ENCODE measurements around the gene TTC7B.

Gene TTC7B

GRCh38 chr14:90611936-90612335 lies 204.3 kb downstream of the TTC7B start:
- Mint-ChIP-seq H3K4me1 (peaks cover 23% of the 10 kb centered on the region), H3K27me3 (ENCODE audit: low read depth, poor library complexity) (peaks cover 5% of the 10 kb centered on the region), H3K27ac (no peak overlapping the region), H3K9me3 (no peaks in the 10 kb centered on the region), H3K4me3 (no peak overlapping the region), H3K36me3 (ENCODE audit: low read depth) (no peaks in the 10 kb centered on the region)
- no peak for DNase-seq
- TF ChIP-seq CTCF (IDR thresholded peaks at IDR 0.05) = no peak

- H3K36me3 Mint-ChIP-seq (ENCODE audit: low read depth) = no peaks in the 10 kb centered on the region
- H3K4me3 Mint-ChIP-seq = no peak overlapping the region
- no peak overlapping the region for H3K27ac Mint-ChIP-seq
These were observed 204.7 kb downstream of the TTC7B start for GRCh38 chr14:90611501-90611900.

GRCh38 chr14:90610346-90611040 lies 205.7 kb downstream of the TTC7B start:
- peaks cover 8% of the 10 kb centered on the region for H3K27me3 Mint-ChIP-seq (ENCODE audit: low read depth, poor library complexity)
- H3K4me1 Mint-ChIP-seq = peaks cover 11% of the 10 kb centered on the region
- no peak for DNase-seq
- H3K4me3 Mint-ChIP-seq = no peak overlapping the region
- H3K27ac Mint-ChIP-seq = peak overlapping the region; percentile 36
- H3K9me3 Mint-ChIP-seq = no peaks in the 10 kb centered on the region
- H3K36me3 Mint-ChIP-seq (ENCODE audit: low read depth) = no peaks in the 10 kb centered on the region
- no peak for TF ChIP-seq CTCF (IDR thresholded peaks at IDR 0.05)

More at GRCh38 chr14:90611501-90611900, 204.7 kb downstream of the TTC7B start:
- Mint-ChIP-seq H3K4me1 (peaks cover 18% of the 10 kb centered on the region), H3K27me3 (ENCODE audit: low read depth, poor library complexity) (peaks cover 5% of the 10 kb centered on the region), H3K9me3 (no peaks in the 10 kb centered on the region)
- DNase-seq = no peak
- TF ChIP-seq CTCF (IDR thresholded peaks at IDR 0.05) = no peak

- Mint-ChIP-seq H3K4me1 (peaks cover 6% of the 10 kb centered on the region), H3K9me3 (no peaks in the 10 kb centered on the region), H3K4me3 (no peak overlapping the region), H3K27me3 (ENCODE audit: low read depth, poor library complexity) (peaks cover 15% of the 10 kb centered on the region), H3K36me3 (ENCODE audit: low read depth) (no peaks in the 10 kb centered on the region), H3K27ac (no peak overlapping the region)
- TF ChIP-seq CTCF (IDR thresholded peaks at IDR 0.05) = no peak
- no peak for DNase-seq
These were observed 206.9 kb downstream of the TTC7B start for GRCh38 chr14:90609376-90609775.

- peaks cover 19% of the 10 kb centered on the region for H3K27me3 Mint-ChIP-seq (ENCODE audit: low read depth, poor library complexity)
- H3K4me3 Mint-ChIP-seq = no peak overlapping the region
- H3K9me3 Mint-ChIP-seq = no peaks in the 10 kb centered on the region
- DNase-seq = no peak
- H3K4me1 Mint-ChIP-seq = peaks cover 6% of the 10 kb centered on the region
- H3K36me3 Mint-ChIP-seq (ENCODE audit: low read depth) = no peaks in the 10 kb centered on the region
- no peak for TF ChIP-seq CTCF (IDR thresholded peaks at IDR 0.05)
- no peak overlapping the region for H3K27ac Mint-ChIP-seq
These were observed 207.3 kb downstream of the TTC7B start for GRCh38 chr14:90608929-90609341.

GRCh38 chr14:90608281-90608680 lies 207.9 kb downstream of the TTC7B start:
- H3K27ac Mint-ChIP-seq = no peak overlapping the region
- H3K4me3 Mint-ChIP-seq = no peak overlapping the region
- H3K27me3 Mint-ChIP-seq (ENCODE audit: low read depth, poor library complexity) = peaks cover 24% of the 10 kb centered on the region
- DNase-seq = no peak
- TF ChIP-seq CTCF (IDR thresholded peaks at IDR 0.05) = no peak
- no peaks in the 10 kb centered on the region for H3K36me3 Mint-ChIP-seq (ENCODE audit: low read depth)
- H3K4me1 Mint-ChIP-seq = peaks cover 6% of the 10 kb centered on the region
- H3K9me3 Mint-ChIP-seq = no peaks in the 10 kb centered on the region
